HG03521 (cell line): ENCODE measurements around the gene NRP2.

ENCODE experiments used
- ATAC-seq: cut with Tn5 transposase; IDR thresholded peaks from one replicate; pipeline ENCODE4 v1.9.1; 2021; ENCODE audit warnings: mild to moderate bottlenecking, moderate library complexity; ENCODE audit not compliant: unreplicated experiment

The NRP2 gene

DNA sequence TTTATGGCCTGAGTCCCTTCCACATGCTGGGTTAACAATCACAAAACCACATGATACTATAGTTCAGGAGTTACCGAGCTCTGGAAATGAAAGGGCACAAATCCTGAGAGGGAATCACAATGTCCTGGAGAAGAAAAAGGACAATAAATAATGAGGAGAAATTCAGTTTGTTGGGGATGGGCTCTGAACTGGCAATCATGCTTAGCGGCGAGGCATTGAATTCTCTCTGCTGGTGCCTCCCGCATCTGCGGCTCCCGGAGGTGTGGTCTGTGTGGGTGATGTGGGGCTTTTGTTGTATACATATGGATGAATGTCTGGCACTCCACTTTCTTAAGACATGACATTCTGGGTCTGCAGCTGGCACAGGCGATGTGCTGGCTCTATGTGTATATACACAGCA lies 46.1 kb downstream of the NRP2 start:
- no peak for ATAC-seq

GRCh38 chr2:205730191-205730590 lies 47.9 kb downstream of the NRP2 start:
- ATAC-seq = no peak

- ATAC-seq = no peak
Measured at GRCh38 chr2:205730701-205731582, 48.6 kb downstream of the NRP2 start.

GRCh38 chr2:205731583-205731981 lies 49.3 kb downstream of the NRP2 start:
- no peak for ATAC-seq

DNA sequence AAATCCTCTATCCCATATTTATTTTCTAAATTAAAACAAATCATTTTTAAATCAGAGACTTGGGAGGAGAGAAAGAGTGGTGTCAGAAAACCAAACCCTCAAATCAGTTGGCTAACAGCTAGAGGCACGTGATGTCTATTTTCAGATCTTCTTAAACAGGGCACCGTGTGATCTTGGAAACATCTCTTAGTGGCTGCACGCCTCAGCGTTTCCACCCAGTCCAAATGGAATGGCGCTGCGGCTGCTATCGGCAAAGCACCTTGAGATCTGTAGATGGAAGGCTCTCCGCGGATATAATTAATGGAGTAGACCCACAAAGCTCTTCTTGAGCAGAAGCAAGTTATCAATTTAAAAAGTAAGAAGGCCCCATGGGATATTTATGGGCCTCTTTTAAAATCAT lies 50.0 kb downstream of the NRP2 start:
- no peak for ATAC-seq

GRCh38 chr2:205733082-205733481 lies 50.8 kb downstream of the NRP2 start:
- ATAC-seq = no peak

DNA sequence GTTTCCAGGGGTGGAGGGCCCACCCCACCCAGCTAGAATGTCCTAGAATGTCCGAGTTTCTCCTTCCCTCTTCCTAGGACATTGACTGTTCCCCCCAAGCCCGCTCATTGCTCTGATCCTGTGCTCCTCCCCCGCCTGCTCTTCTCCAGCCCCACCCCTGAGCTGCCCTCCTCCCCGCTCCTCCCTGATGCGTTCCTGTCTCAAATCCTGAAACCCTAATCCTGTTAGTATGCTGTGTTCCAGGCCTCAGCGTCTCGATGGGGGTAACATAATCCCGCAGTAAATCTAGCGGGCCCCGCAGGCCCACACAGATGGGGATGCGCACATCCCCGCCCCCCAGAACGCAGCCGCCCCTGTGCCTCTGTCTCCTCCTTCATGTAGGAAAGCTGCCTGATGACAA lies 51.3 kb downstream of the NRP2 start:
- ATAC-seq = no peak

DNA sequence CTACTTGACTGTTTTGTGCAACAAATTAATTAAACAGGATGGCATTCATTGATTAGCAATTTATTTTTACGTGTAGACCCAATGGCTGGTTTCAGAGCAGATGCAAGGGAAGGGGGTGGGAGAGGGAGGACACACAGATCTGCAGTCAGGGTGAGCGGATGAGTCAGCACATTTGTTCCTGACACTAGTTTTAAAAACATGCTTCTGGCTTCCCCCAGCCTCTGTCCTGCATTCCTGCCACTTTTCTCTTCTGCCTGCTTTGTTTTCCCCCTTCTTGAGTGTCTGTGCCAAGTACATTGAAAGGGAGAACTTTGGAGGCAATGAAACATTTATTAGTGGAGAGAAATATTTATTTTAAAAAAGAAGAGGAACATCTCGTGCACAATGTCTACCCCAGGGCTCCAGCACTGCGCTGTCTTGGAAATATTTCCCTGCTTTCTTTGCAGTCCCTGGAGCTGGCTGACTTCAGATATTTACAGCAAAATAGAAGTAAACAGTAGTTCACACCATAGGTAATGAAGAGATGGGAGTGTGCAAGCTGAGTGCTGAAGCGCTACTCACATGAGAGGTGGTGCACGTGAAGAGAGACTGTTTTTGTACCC lies 52.2 kb downstream of the NRP2 start:
- ATAC-seq = no peak

GRCh38 chr2:205738117-205738968 lies 56.0 kb downstream of the NRP2 start:
- ATAC-seq = no peak

GRCh38 chr2:205739620-205740019 lies 57.3 kb downstream of the NRP2 start:
- ATAC-seq = no peak

DNA sequence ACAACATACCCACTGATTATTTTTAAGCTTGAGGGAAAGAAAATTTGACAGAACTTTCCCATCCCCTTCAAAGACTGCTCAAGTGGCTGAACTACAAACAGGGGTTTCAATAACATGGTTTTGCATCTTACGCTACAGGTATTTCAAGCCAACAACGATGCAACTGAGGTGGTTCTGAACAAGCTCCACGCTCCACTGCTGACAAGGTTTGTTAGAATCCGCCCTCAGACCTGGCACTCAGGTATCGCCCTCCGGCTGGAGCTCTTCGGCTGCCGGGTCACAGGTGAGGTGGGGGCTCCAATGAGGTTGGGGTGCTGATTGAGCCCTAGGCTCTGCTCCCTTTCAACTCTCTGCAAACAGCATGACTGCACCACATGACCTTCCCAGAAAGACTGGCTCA lies 58.1 kb downstream of the NRP2 start:
- no peak for ATAC-seq

DNA sequence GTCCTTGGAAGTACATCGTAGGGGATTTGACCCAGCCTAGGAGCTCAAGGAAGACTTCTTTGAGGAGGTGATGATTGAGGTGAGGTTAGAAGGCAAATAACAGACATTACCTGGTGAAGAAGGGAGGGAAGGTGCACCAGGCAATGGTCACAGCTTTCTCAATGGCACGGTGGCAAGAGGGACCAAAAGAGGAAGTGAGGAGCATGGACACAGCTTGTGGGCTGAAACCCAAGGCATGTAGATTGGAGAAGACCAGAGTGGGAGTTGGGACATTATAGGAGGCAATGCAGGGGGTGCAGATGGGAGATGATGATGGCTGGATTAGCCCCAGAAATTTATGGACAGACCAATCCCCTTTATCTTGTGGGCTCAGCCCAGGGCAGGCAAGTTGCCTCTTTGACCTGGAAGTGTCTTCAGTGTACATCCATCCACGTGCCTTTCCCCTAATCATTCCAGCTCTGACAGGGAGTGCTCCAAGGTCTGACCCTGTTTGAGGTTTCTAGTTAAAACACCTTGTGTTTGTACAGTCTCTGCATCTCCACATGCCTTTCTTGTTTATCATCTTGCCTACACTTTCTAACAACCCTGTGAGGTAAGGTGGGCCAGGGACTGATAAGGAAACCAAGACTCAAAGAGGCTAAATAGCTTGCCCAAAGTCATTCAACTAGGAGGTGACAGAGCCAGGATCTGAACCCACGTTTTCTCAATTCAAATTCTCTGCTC lies 59.1 kb downstream of the NRP2 start:
- no peak for ATAC-seq

DNA sequence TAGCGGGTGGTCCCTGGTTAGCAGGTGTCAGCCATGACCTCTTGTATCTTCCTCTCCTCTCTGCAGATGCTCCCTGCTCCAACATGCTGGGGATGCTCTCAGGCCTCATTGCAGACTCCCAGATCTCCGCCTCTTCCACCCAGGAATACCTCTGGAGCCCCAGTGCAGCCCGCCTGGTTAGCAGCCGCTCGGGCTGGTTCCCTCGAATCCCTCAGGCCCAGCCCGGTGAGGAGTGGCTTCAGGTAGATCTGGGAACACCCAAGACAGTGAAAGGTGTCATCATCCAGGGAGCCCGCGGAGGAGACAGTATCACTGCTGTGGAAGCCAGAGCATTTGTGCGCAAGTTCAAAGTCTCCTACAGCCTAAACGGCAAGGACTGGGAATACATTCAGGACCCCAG lies 60.8 kb downstream of the NRP2 start:
- ATAC-seq = no peak

- ATAC-seq = no peak
Measured at GRCh38 chr2:205744074-205744591, 61.8 kb downstream of the NRP2 start.

GRCh38 chr2:205745661-205746419 lies 63.5 kb downstream of the NRP2 start:
- ATAC-seq = no peak

GRCh38 chr2:205746420-205746785 lies 64.1 kb downstream of the NRP2 start:
- ATAC-seq = no peak

DNA sequence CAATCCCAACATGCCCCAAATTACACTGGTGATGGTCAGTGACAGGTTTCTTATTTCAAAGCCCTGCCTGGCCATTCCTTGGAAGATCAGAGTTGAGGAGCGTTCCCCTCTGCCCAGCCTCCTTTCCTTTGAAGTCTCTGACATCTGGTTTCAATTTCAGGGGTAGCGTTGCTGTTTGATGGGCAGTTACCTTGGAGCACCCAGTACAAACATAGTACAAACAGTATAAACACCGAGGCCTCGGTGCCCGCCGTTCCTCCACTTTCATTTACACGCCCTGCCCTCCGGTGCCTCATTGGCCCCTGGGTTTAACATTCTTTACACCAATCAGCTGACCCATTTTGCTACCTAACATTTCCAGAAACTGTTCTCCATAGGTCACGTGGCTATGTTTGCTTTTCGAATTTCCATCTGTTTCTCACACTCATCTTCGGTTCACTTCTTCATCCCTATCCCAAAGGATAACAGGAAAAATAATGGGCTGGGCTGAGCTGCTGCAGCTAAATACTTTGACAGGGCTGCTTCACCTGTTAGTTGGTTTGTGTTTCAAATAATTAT lies 65.6 kb downstream of the NRP2 start:
- no peak for ATAC-seq

DNA sequence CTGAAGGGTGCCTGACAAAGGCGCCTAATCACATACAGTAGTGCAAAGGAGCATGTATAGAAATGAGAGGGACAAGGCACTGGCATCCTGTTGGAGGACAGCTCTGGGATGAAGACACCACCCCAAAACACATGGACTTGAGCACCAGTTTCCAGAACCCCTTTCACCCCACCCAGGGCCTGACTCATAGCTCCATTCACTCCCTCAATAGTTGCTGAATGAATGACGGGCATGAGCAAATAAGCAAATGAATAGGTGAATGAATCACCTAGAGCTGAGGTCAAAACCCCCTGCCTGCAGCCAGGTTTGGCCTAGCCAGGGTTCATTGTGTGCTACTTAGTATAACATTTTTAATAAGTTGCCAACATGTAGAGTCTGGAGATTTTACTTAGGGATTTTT lies 66.3 kb downstream of the NRP2 start:
- no peak for ATAC-seq

DNA sequence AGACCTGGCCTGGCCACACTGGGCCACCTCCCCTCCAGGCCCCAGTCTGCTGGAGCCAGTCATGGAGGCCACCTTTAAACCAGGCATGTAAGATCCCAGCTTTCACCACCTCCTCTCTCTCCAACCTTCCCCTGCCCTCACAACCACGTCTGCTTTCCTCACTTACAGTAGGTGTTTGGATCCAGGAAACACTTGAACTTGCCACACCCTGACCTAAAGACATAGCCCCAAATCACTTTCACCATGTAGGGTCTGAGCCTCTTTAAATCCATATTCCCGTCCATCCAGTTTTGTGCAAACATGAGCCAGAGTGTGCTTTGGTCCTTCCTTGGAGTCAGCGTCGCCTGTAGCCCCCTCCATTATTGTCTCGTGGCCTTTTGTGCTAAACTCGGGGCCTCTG lies 66.8 kb downstream of the NRP2 start:
- ATAC-seq = no peak

- ATAC-seq = no peak
Measured at GRCh38 chr2:205750797-205751196, 68.5 kb downstream of the NRP2 start.
